Adrenal gland (tissue), 19 donors: Measurements from ENCODE around the gene NUP62CL. TPM values are rescaled to one million over a fixed set of nuclear protein-coding genes. Genes with fewer than 3 reads are reported as not detected.

Experiments used
- DNase-seq, 7 donors: peaks; one replicate each; pipeline ENCODE4 v3.0.0-alpha.2; 2019 to 2020
- H3K27ac ChIP-seq, 5 donors: fragments of 200-600 bp; sonication (generic) in 4 of 5; 1 replicate in 3 of 5; 2 replicates in 2 of 5; pipeline versions ENCODE4 v1.5.1 to v1.8.0; 2016 to 2020; ENCODE audit warnings: mild to moderate bottlenecking in 1 of 5
- H3K27me3 ChIP-seq: fragments of 200-600 bp; 2 replicates; pipeline ENCODE4 v1.8.0; 2021
- H3K36me3 ChIP-seq, 2 donors: fragments of 200-600 bp; replicated peaks in 1 of 2; 1 replicate in 1 of 2; 2 replicates in 1 of 2; pipeline versions ENCODE4 v1.5.1 to v1.8.0; 2018 to 2022
- H3K4me1 ChIP-seq, 2 donors: fragments of 200-600 bp; replicated peaks in 1 of 2; 1 replicate in 1 of 2; 2 replicates in 1 of 2; pipeline versions ENCODE4 v1.5.1 to v1.8.0; 2018 to 2021
- H3K4me3 ChIP-seq, 4 donors: fragments of 200-600 bp; sonication (generic) in 3 of 4; one replicate each; pipeline ENCODE4 v1.5.1; 2016 to 2018
- H3K9me3 ChIP-seq, 3 donors: fragments of 200-600 bp; sonication (generic) in 1 of 3; replicated peaks in 1 of 3; 1 replicate in 2 of 3; 2 replicates in 1 of 3; pipeline versions ENCODE4 v1.5.1 to v1.8.0; 2016 to 2021
- POLR2A ChIP-seq, 2 donors: fragments of 450-650 bp; IDR thresholded peaks; one replicate each; pipeline ENCODE4 v1.6.1; 2017; ENCODE audit warnings: antibody characterized with exemption in 2 of 2, mild to moderate bottlenecking in 2 of 2, moderate library complexity in 1 of 2
- WGBS, 4 donors: extraction: QIAGEN DNeasy Blood & Tissue Kit in 2 of 4; methylation state at CpG; one replicate each; pipeline versions ENCODE4 v1.1.5 to v1.1.7; 2013 to 2017; 5-methylcytosine and 5-hydroxymethylcytosine counted together
- intact Hi-C, 2 donors: fragments of 100-400 bp; cut with DNase I; formaldehyde crosslinking; loops; one replicate each; pipeline versions ENCODE4 v1.14.1 to v1.15.0; 2022 to 2023
- long read RNA-seq, 10 donors: library from polyadenylated mRNA in 3 of 10; unstranded in 2 of 10; stranded (forward) in 1 of 10; transcript quantifications; one replicate each; pipeline ENCODE4 v2.0.0 and lab custom pipeline, GENCODE V29; 2021 to 2026
- polyA plus RNA-seq, 3 donors: library from polyadenylated mRNA; stranded (reverse); fragments of 200-250 nt in 2 of 3; fragments of 350-450 nt in 1 of 3; fragmentation: Illumina TruSeq in 1 of 3; extraction: RNeasy Lipid Tissue Mini Kit (QIAGEN cat#74804) in 1 of 3; gene quantifications; one replicate each; pipeline ENCODE4 v1.2.3, GENCODE V29; 2013 to 2014
- total RNA-seq, 9 donors: library from RNA; depleted of rRNA in 4 of 9; stranded (reverse); fragments of >200 nt in 4 of 9; fragments of 120-200 nt in 1 of 9; fragmentation: NEBNext Ultra II Directional in 1 of 9; extraction: Animal tissue kit (Norgen Biotek cat#: 25700) in 1 of 9; gene quantifications; one replicate each; pipeline versions ENCODE4 v1.1.0 to v1.2.4, GENCODE V29; 2013 to 2023
- TF ChIP-seq, protein P1 (sequence below), 6 experiments: fragments of 450-650 bp in 4 of 6; fragments of 200-600 bp in 2 of 6; sonication (generic) in 1 of 6; IDR thresholded peaks; 1 replicate in 5 of 6; 2 replicates in 1 of 6; pipeline versions ENCODE4 v1.5.1 to v1.8.0; 2016 to 2021; ENCODE audit warnings: antibody characterized with exemption in 6 of 6, mild to moderate bottlenecking in 2 of 6, moderate library complexity in 1 of 6
- donor health status: healthy with polysubstance abuse.
- donor health status: Bipolar disorder and iron deficiency.
- donor health status: DM: yes; HTN: yes; CAD: no.
- donor health status: DM: no; HTN: no; CAD: no.
- donor health status: DM: no; HTN: no; CAD: no.
- donor health status: DM: yes; HTN: yes; CAD: no.

The NUP62CL gene, protein sequence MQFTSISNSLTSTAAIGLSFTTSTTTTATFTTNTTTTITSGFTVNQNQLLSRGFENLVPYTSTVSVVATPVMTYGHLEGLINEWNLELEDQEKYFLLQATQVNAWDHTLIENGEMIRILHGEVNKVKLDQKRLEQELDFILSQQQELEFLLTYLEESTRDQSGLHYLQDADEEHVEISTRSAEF
- total RNA-seq: 10 to 100 TPM in 1 of 9 donors, 1 to 10 TPM in 8; 1.3 to 12.2 (median 4.9) TPM
- 1 to 10 TPM; 3.8 to 4.9 (median 4.3) TPM for polyA plus RNA-seq
- long read RNA-seq, donor 1, partial matches to known transcripts: 0 of 1 reads
- long read RNA-seq, donor 1, other reads (novel, unspliced or antisense): 0 of 1 reads
- long read RNA-seq, donor 2: 0 reads
- long read RNA-seq, donor 3: 0 reads
- long read RNA-seq, donor 4, partial matches to known transcripts: 0 of 3 reads
- long read RNA-seq, donor 4, other reads (novel, unspliced or antisense): 3 of 3 reads
- long read RNA-seq, donor 5, partial matches to known transcripts: 0 of 9 reads
- long read RNA-seq, donor 5, other reads (novel, unspliced or antisense): 9 of 9 reads
- long read RNA-seq, donor 6, partial matches to known transcripts: 0 of 8 reads
- long read RNA-seq, donor 6, other reads (novel, unspliced or antisense): 8 of 8 reads
- long read RNA-seq, donor 7: 0 reads
- long read RNA-seq, donor 8: 0 reads
- long read RNA-seq, donor 9: 0 reads
- long read RNA-seq, donor 10: 0 reads

DNA sequence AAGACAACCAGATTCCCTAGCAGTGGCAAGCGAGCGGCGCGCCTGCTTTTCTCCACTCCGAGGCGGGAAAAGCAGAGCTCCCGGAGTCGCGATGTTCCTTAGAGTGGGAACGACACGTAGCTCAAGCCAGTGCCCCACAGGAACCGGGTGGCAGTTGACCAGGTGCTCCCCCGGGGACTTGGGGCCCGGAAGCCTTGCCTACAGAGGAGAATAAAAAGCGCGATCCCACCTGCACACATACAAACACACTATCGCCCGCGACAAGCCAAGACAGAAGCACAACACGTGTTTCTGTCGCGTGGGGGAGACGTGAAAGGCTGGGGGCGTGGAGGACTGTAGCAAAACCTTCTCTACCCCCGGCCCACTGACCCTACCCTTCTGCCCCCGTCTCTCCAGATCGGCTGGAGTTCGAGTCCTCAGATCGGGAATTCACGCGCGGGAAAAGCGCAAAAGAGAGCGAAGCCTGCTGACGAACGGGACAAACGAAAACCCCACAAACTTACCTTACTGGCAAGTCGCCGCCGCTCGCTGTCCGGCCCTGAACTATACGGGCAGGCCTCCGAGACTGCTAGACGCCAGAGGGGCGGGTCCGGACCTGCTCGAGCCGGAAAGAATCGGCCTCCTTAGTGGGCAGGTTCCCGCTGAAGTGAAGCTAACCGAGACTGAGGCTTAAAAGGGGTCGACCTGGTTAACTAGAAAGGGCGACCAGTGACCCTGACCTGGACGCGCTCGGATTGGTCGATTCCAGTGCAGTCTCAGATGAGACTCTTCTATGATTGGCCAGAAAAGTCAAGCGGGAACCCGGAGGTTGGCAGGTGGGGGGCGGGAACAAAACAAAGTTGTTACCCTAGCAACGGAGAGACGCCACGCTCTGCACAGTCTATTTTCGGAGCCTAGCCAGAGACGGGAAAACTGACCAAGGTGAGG lies at the start of gene NUP62CL, which contains the start of gene DNAAF6:
Gene NUP62CL (minus strand): TSS at position 664 of the 927 bp plus-strand sequence. CDS start 31,287 bp downstream, outside the sequence.
Gene DNAAF6 (plus strand): TSS at position 842 of the 927 bp plus-strand sequence. CDS start 6,265 bp downstream, outside the sequence.
- no peaks in the 10 kb centered on the region for H3K4me1 ChIP-seq
- H3K9me3 ChIP-seq: no peaks in the 10 kb centered on the region
- WGBS, 4 donors: 0 to 38% (median 16%) methylated on average over 4 to 66 of the region's 66 CpGs
- H3K27ac ChIP-seq: peak within 1 kb of the TSS in 1 of 5 donors; percentile 27
- H3K36me3 ChIP-seq: no peaks in the 10 kb centered on the region
- DNase-seq: peak; percentile 70 to 89 (median 83)
- no peaks in the 10 kb centered on the region for H3K27me3 ChIP-seq
- H3K4me3 ChIP-seq: peak within 1 kb of the TSS; percentile 18 to 69 (median 51)
- intact Hi-C loops: no loop called here
- no peak for TF ChIP-seq POLR2A (IDR thresholded peaks at IDR 0.05)
- TF ChIP-seq, protein P1, sequence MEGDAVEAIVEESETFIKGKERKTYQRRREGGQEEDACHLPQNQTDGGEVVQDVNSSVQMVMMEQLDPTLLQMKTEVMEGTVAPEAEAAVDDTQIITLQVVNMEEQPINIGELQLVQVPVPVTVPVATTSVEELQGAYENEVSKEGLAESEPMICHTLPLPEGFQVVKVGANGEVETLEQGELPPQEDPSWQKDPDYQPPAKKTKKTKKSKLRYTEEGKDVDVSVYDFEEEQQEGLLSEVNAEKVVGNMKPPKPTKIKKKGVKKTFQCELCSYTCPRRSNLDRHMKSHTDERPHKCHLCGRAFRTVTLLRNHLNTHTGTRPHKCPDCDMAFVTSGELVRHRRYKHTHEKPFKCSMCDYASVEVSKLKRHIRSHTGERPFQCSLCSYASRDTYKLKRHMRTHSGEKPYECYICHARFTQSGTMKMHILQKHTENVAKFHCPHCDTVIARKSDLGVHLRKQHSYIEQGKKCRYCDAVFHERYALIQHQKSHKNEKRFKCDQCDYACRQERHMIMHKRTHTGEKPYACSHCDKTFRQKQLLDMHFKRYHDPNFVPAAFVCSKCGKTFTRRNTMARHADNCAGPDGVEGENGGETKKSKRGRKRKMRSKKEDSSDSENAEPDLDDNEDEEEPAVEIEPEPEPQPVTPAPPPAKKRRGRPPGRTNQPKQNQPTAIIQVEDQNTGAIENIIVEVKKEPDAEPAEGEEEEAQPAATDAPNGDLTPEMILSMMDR (IDR thresholded peaks at IDR 0.05): no peak

DNA sequence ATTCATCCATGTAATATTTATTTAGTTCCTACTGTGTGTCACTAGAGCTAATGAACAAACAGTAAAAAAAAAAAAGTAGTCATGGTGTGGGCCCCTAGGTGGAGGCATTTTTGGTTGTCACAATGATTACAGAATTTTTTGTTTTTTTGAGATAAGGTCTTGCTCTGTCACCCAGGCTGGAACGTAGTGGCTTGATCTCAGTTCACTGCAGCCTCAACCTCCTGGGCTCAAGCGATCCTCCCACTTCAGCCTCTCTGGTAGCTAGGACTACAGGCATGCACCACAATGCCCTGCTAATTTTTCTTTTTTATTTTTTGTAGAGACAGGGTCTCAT lies 22.2 kb upstream of the NUP62CL start:
- H3K36me3 ChIP-seq: no peaks in the 10 kb centered on the region
- intact Hi-C loops: no loop called here
- 81 to 95% (median 91%) methylated on average over 2 of the region's 2 CpGs for WGBS, 4 donors

DNA sequence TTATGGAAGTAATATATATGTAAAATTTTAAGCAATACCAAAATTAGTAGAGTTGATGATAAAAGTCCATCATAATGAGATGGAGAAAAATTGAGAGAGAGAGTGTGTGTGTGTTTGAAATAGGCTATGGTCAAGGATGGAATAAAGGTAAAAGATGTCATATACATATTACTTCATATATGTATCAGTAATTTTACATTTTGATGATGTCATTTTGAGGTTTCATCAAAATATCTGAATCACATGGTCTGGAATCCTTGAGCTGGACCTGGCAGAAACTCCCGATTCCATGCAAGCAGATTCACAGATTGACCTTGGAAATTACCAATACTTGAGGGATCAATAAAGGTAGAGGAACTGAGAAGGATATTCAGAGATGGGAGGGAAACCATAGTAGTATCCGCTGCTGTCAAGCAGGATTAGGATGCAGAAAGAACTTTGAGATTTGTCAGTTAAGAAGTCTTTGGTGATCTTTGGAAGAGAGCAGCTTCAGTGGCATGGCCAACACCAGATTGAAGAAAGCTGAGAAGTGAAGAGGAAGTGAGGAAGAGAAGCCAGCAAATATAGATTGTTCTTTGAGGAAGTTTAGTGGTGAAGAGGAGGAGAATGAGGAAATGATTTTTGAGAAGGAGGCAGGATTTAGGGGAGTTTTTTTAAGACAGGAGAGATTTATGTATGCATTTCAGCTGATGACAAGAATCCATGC lies 21.7 kb upstream of the NUP62CL start:
- WGBS, 4 donors: 74 to 87% (median 81%) methylated on average over 2 of the region's 2 CpGs
- peaks cover 23% of the 10 kb centered on the region for H3K27me3 ChIP-seq
- no peak overlapping the region for H3K27ac ChIP-seq
- TF ChIP-seq, protein P1 (IDR thresholded peaks at IDR 0.05): no peak
- TF ChIP-seq POLR2A (IDR thresholded peaks at IDR 0.05): no peak
- DNase-seq: no peak
- H3K4me1 ChIP-seq: no peaks in the 10 kb centered on the region
- no peaks in the 10 kb centered on the region for H3K36me3 ChIP-seq
- intact Hi-C loops: no loop called here
- H3K4me3 ChIP-seq: no peak overlapping the region
- no peaks in the 10 kb centered on the region for H3K9me3 ChIP-seq

More for the DNA sequence above, 22.2 kb upstream of the NUP62CL start:
- no peak for DNase-seq
- no peaks in the 10 kb centered on the region for H3K4me1 ChIP-seq
- no peak overlapping the region for H3K27ac ChIP-seq
- no peaks in the 10 kb centered on the region for H3K9me3 ChIP-seq
- H3K4me3 ChIP-seq: no peak overlapping the region
- TF ChIP-seq POLR2A (IDR thresholded peaks at IDR 0.05): no peak
- TF ChIP-seq, protein P1 (IDR thresholded peaks at IDR 0.05): no peak
- peaks cover 23% of the 10 kb centered on the region for H3K27me3 ChIP-seq
